Endodermal cell (in vitro differentiated cells): Measurements from ENCODE around the gene ZFR2. TPM values are rescaled to one million over a fixed set of nuclear protein-coding genes. Genes with fewer than 3 reads are reported as not detected.

ENCODE experiments used
- DNase-seq: peaks from one replicate; pipeline ENCODE4 v3.0.0-alpha.2; 2017
- H3K27ac ChIP-seq: 2 replicates; pipeline ENCODE4 v1.5.1; 2013; ENCODE audit warnings: mild to moderate bottlenecking, low read depth, low read length, moderate library complexity
- H3K27me3 ChIP-seq: 2 replicates; pipeline ENCODE4 v1.6.1; 2013; ENCODE audit warnings: mild to moderate bottlenecking, low read length, moderate library complexity; ENCODE audit not compliant: insufficient read depth, control insufficient read depth, poor library complexity, severe bottlenecking
- H3K36me3 ChIP-seq: 2 replicates; pipeline ENCODE4 v1.7.0; 2013; ENCODE audit warnings: mild to moderate bottlenecking, low read length, moderate library complexity; ENCODE audit not compliant: control insufficient read depth, insufficient read depth
- H3K4me1 ChIP-seq: one replicate; pipeline ENCODE4 v1.7.0; 2013; ENCODE audit warnings: low read length; ENCODE audit not compliant: control insufficient read depth, insufficient read depth
- H3K4me3 ChIP-seq: 2 replicates; pipeline ENCODE4 v1.5.1; 2013; ENCODE audit warnings: mild to moderate bottlenecking, low read length, moderate library complexity
- H3K9ac ChIP-seq: 2 replicates; pipeline ENCODE4 v1.6.1; 2013; ENCODE audit warnings: mild to moderate bottlenecking, low read length, moderate library complexity; ENCODE audit not compliant: poor library complexity, severe bottlenecking; ENCODE audit errors: extremely low read depth
- H3K9me3 ChIP-seq: 2 replicates; pipeline ENCODE4 v1.6.1; 2013; ENCODE audit warnings: mild to moderate bottlenecking, low read length, moderate library complexity; ENCODE audit not compliant: control insufficient read depth
- H3K27ac Mint-ChIP-seq: 2 replicates; pipeline ENCODE4 v1.8.0; 2020; ENCODE audit warnings: mixed read lengths
- H3K27me3 Mint-ChIP-seq: 2 replicates; pipeline ENCODE4 v1.8.0; 2021; ENCODE audit warnings: mild to moderate bottlenecking, mixed read lengths; ENCODE audit not compliant: insufficient read depth
- H3K36me3 Mint-ChIP-seq: 2 replicates; pipeline ENCODE4 v1.8.0; 2020; ENCODE audit warnings: low read depth, mixed read lengths
- H3K4me1 Mint-ChIP-seq: 2 replicates; pipeline ENCODE4 v1.8.0; 2020; ENCODE audit warnings: mixed read lengths
- H3K4me3 Mint-ChIP-seq: 2 replicates; pipeline ENCODE4 v1.8.0; 2020; ENCODE audit warnings: mild to moderate bottlenecking, moderate library complexity, mixed read lengths
- H3K9me3 Mint-ChIP-seq: 2 replicates; pipeline ENCODE4 v1.8.0; 2020; ENCODE audit warnings: mild to moderate bottlenecking, mixed read lengths
- WGBS, 2 experiments: methylation state at CpG; one replicate each; pipeline versions ENCODE4 v1.1.5 to v1.1.7; 2013; ENCODE audit warnings: missing lambda C conversion rate in 2 of 2, mixed read lengths in 1 of 2; ENCODE audit not compliant: insufficient coverage in 1 of 2, insufficient read length in 1 of 2; 5-methylcytosine and 5-hydroxymethylcytosine counted together
- total RNA-seq, 2 donors: library from RNA; stranded (reverse); fragmentation: NEBNext Ultra II Directional in 1 of 2; extraction: Animal tissue kit (Norgen Biotek cat#: 25700) in 1 of 2; gene quantifications; 2 replicates in 1 of 2; 3 replicates in 1 of 2; pipeline ENCODE4 v1.2.1, GENCODE V29; 2021
- TF ChIP-seq, protein P1 (sequence below): fragments of 200-600 bp; sonication (generic); conservative IDR thresholded peaks from 2 replicates; pipeline ENCODE4 v1.5.0; 2021; ENCODE audit warnings: antibody characterized with exemption, mild to moderate bottlenecking

The ZFR2 gene
- total RNA-seq, 2 donors from 2014 or later = 16.4 to 24.6 TPM

DNA sequence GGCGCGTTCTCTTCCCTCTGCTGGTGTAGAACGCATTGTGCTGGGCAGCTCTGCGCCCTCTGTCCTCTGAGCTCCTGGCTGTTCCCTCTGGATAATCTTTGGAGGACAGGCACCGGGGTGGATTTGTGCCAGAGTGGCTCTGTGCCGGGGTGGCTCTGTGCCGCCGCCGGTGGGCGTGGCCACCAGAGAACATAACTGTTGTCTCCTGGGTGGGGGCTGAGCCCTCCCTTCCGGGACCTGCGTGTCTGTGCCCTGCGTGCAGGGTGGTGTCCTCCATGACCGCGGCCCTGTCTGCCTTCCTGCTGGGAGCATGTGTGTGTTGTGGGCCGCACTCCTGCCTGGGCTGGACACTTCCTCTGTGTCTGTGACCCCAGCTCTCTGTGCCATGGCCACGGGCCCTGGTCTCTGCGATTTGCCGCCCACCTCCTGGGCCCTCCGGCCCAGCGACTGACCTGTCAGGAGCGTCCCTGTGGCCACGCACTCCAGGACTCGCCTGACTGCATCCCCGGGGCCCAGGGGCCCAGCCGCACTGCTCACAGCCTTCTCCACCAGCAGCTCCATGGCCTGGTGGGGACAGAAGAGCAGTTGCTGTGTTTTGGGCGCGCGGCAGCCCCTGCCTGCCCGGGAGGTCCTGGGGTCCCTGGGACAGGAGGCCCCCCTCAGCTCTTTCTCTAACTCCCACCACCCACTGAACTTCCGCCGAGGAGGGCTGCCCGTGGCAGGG, 60.3 kb downstream of the ZFR2 start:
- H3K4me3 Mint-ChIP-seq = no peak overlapping the region
- H3K27ac ChIP-seq = no peak overlapping the region
- H3K27me3 Mint-ChIP-seq = no peaks in the 10 kb centered on the region
- H3K4me3 ChIP-seq = no peak overlapping the region
- WGBS, 2 experiments = 94 to 97% methylated on average over 11 to 33 of the region's 33 CpGs
- H3K36me3 Mint-ChIP-seq = no peaks in the 10 kb centered on the region
- DNase-seq = peak; percentile 44
- TF ChIP-seq, protein P1, sequence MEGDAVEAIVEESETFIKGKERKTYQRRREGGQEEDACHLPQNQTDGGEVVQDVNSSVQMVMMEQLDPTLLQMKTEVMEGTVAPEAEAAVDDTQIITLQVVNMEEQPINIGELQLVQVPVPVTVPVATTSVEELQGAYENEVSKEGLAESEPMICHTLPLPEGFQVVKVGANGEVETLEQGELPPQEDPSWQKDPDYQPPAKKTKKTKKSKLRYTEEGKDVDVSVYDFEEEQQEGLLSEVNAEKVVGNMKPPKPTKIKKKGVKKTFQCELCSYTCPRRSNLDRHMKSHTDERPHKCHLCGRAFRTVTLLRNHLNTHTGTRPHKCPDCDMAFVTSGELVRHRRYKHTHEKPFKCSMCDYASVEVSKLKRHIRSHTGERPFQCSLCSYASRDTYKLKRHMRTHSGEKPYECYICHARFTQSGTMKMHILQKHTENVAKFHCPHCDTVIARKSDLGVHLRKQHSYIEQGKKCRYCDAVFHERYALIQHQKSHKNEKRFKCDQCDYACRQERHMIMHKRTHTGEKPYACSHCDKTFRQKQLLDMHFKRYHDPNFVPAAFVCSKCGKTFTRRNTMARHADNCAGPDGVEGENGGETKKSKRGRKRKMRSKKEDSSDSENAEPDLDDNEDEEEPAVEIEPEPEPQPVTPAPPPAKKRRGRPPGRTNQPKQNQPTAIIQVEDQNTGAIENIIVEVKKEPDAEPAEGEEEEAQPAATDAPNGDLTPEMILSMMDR = no peak
- no peak overlapping the region for H3K27ac Mint-ChIP-seq
- H3K9ac ChIP-seq = no peak overlapping the region
- no peaks in the 10 kb centered on the region for H3K4me1 ChIP-seq
- no peaks in the 10 kb centered on the region for H3K36me3 ChIP-seq
- no peaks in the 10 kb centered on the region for H3K4me1 Mint-ChIP-seq
- no peaks in the 10 kb centered on the region for H3K9me3 ChIP-seq
- H3K27me3 ChIP-seq = no peaks in the 10 kb centered on the region
- H3K9me3 Mint-ChIP-seq = no peaks in the 10 kb centered on the region

DNA sequence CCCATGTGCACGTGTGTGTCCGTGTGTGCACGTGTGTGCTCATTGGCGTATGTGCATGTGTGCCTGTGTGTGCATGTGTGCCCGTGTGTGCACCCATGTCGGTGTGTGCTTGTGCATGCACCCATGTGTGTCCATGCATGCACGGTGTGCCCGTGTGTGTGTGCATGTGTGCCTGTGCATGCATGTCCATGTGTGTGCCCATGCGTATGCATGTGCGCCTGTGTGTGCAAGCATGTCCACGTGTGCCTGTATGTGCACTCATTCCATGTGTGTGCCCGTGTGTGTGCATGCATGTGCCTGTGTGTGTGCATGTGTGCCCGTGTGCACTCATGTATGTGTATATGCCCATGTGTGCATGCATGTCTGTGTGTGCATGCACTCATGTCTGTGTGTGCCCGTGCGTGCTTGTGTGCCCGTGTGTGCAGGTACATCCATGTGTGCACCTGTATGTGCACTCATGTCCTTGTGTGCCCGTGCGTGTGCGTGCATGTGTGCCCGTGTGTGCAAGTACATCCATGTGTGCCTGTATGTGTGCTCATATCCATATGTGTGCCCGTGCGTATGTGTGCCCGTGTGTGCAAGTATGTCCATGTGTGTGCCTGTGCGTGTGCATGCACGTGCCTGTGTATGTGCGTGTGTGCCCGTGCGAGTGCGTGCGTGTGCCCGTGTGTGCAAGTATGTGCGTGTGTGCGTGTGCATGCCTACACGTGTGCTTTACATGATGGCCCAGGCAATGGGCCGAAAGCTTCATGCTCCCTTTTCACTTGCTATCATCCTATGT, 61.1 kb downstream of the ZFR2 start:
- TF ChIP-seq, protein P1 = no peak
- no peak overlapping the region for H3K4me3 Mint-ChIP-seq
- Histone ChIP-seq H3K4me3 (no peak overlapping the region), H3K4me1 (no peaks in the 10 kb centered on the region), H3K9ac (no peak overlapping the region), H3K27ac (no peak overlapping the region), H3K9me3 (no peaks in the 10 kb centered on the region), H3K36me3 (no peaks in the 10 kb centered on the region), H3K27me3 (no peaks in the 10 kb centered on the region)
- WGBS, 2 experiments = 95 to 97% methylated on average over 35 of the region's 35 CpGs
- no peaks in the 10 kb centered on the region for H3K9me3 Mint-ChIP-seq
- H3K27me3 Mint-ChIP-seq = peaks cover 3% of the 10 kb centered on the region
- H3K4me1 Mint-ChIP-seq = no peaks in the 10 kb centered on the region
- DNase-seq = no peak
- no peaks in the 10 kb centered on the region for H3K36me3 Mint-ChIP-seq
- no peak overlapping the region for H3K27ac Mint-ChIP-seq

DNA sequence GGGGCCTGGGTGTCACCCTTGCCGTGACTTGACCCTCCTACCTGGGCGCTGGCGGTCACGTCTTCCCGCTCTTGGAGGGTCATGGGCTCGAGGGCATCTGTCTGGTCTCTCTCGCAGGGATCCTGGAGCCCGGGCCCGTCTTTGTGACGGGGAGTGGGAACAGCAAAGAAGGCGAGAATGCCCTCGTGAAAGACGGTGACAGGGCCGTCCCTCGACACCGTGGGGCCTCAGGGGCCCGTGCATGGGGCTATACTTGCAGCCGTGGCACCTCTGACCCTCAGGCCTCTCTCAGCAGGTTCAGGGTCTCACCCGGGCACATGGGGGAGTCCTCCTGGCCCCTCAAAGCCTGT, 61.7 kb downstream of the ZFR2 start:
- Mint-ChIP-seq H3K27ac (no peak overlapping the region), H3K36me3 (no peaks in the 10 kb centered on the region), H3K9me3 (no peaks in the 10 kb centered on the region), H3K27me3 (peaks cover 10% of the 10 kb centered on the region), H3K4me1 (no peaks in the 10 kb centered on the region), H3K4me3 (no peak overlapping the region)
- peak; percentile 42 for DNase-seq
- H3K9ac ChIP-seq = no peak overlapping the region
- no peak overlapping the region for H3K4me3 ChIP-seq
- no peaks in the 10 kb centered on the region for H3K9me3 ChIP-seq
- peaks cover 5% of the 10 kb centered on the region for H3K27me3 ChIP-seq
- 92 to 96% methylated on average over 16 to 19 of the region's 19 CpGs for WGBS, 2 experiments
- no peak overlapping the region for H3K27ac ChIP-seq
- H3K4me1 ChIP-seq = no peaks in the 10 kb centered on the region
- H3K36me3 ChIP-seq = no peaks in the 10 kb centered on the region
- TF ChIP-seq, protein P1 = no peak
